Fibroblast of villous mesenchyme (primary cell): ENCODE results near the gene IMMT. TPM values are rescaled to one million over a fixed set of nuclear protein-coding genes. Genes with fewer than 3 reads are reported as not detected.

Source experiments
- DNase-seq: peaks from one replicate; pipeline ENCODE4 v3.0.0-alpha.2; 2010; ENCODE audit warnings: low read depth
- H3K4me3 ChIP-seq: 2 replicates; pipeline ENCODE4 v1.5.1; 2011; ENCODE audit warnings: low read depth, mild to moderate bottlenecking, low read length
- total RNA-seq: library from RNA; depleted of rRNA; stranded (reverse); fragments of >200 nt; gene quantifications from 2 replicates; pipeline ENCODE4 v1.2.3, GENCODE V29; 2012
- TF ChIP-seq, protein P1 (sequence below): IDR thresholded peaks from 2 replicates; pipeline ENCODE4 v1.5.1; 2012; ENCODE audit warnings: low read depth, mild to moderate bottlenecking, low read length; ENCODE audit not compliant: insufficient read depth

The IMMT gene
- total RNA-seq, 1 donor = 67.8 TPM

DNA sequence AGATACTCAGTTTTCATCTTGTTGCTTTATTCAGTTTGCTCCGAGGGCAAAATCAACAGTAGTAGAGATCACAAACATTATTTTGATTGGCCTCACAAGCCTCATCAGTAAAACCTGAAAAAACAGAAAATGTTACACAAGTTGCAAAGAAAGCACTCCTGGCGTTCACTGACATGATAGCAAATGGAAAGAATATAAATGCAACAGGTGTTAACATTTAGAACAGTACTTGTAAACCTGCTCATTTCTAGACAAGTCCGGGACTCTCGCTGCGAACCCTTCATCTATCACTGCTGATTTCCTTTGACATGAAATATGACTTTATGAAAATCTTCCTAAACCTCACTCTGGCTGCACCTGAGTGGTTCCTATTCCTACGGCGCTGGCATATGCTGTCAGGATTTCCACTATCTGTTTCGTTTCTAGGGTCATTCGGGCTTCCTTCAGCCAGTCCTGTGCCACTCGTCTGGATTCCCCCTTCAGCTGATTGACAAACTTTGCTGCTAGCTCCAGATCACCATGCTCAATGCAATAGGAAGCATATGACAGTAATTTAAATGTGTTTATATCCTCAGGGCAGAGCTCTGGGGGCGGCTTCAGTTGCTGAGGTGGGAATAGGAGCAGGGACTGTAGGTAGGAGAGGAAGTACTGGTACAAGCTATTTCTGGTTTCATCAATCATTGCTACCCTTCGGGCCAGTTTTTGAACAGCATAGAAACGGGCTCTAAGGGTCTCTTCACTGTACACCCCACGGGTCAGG, 51.2 kb downstream of the IMMT start:
- no peak for DNase-seq
- H3K4me3 ChIP-seq = no peak overlapping the region
- TF ChIP-seq, protein P1, sequence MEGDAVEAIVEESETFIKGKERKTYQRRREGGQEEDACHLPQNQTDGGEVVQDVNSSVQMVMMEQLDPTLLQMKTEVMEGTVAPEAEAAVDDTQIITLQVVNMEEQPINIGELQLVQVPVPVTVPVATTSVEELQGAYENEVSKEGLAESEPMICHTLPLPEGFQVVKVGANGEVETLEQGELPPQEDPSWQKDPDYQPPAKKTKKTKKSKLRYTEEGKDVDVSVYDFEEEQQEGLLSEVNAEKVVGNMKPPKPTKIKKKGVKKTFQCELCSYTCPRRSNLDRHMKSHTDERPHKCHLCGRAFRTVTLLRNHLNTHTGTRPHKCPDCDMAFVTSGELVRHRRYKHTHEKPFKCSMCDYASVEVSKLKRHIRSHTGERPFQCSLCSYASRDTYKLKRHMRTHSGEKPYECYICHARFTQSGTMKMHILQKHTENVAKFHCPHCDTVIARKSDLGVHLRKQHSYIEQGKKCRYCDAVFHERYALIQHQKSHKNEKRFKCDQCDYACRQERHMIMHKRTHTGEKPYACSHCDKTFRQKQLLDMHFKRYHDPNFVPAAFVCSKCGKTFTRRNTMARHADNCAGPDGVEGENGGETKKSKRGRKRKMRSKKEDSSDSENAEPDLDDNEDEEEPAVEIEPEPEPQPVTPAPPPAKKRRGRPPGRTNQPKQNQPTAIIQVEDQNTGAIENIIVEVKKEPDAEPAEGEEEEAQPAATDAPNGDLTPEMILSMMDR = no peak

DNA sequence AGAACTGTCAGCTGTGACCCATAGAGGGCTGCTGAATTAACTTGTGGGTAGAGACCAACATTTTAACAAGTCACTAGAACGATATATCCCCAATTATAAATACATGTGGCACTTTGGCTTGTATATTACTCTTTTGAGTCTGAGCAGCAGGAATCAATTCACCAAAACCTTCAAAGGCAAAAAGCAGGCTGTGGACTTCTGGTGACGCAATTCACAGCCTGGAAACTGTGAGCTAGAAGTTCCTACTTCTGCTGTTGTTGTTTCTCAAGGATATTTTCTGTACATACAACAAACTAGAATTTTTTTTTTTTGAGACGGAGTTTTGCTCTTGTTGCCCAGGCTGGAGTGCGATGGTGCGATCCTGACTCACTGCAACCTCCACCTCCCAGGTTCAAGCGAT, 52.0 kb downstream of the IMMT start:
- H3K4me3 ChIP-seq = no peak overlapping the region
- TF ChIP-seq, protein P1 = no peak

DNA sequence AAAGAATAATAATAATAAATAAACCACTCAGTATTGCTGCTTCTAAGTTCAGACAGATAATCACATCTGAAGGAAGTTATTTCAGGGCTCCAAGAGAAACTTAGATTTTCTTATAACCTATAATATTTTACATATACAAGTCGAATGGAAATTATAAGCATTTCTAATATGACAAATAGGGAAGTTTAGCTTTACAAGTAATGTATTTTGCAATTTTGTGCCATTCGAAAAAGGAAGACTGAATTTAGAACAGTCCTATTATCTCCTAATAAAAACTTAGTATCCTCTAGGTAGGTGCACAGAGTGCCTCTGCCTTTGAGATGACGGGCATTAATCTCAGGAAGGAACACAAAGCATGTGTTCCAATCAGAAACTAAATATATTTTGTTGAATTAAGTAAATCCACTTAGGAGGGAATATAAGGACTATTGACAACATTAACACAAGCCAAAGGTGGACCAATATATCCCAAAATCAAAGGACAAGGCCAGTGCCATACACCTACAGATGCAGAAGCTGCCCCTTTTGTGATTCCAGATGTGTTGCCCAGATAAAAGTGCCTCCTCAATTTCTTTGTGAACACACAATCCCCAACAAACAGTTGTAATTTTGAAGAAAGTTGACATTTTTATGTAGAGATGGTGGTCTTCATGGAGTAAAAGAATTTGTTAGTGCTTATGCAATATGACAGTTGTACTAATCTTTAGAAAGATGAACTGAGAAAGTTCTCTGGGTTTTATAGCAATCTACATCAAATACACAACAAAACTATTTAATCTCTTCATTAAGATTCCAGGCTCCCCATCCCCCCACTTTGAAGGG, 52.6 kb downstream of the IMMT start:
- no peak for DNase-seq
- TF ChIP-seq, protein P1 = no peak

More for the DNA sequence above, 52.0 kb downstream of the IMMT start:
- no peak for DNase-seq

DNA sequence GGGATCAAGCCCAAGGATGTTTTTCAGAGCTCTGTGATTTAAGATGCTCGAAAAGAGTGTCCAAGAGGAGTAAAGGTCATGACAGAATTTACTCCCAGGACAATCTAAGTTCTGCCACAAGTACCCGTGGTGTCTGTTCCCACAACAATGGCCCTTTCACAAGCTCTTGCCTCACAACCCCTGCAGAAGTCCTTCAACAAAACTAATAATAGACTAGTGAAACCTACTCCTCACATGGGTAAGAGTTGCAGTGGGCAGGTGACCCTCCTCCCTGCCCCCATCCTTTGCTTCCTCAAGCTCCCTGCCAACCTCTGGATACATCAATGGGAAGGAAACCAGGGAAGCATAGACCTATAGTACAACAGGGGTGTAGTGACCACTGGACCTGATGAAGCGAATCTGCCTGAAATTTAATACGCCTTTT, 54.3 kb downstream of the IMMT start:
- no peak for DNase-seq
- TF ChIP-seq, protein P1 = no peak
- no peak overlapping the region for H3K4me3 ChIP-seq

More for the DNA sequence above, 52.6 kb downstream of the IMMT start:
- H3K4me3 ChIP-seq = no peak overlapping the region

DNA sequence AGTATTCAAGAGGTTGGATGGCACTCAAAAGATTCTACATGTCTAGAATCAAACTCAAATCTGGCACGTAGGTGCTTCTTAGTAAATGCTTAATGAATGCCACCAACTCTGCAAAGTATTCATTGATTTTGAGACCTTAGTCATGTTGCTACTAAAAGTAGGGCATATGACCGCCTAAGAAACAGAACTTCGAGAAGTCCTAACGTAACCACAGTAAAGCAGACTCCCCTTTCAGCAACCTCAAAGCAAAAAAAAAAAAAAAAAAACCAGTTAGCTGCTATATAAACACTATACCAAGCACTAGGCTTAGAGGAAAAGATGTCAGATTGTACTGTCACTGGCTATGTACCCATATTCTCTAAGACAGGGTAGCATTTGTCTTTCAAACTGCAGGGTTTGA, 55.3 kb downstream of the IMMT start:
- no peak for DNase-seq
- TF ChIP-seq, protein P1 = no peak
- H3K4me3 ChIP-seq = no peak overlapping the region

DNA sequence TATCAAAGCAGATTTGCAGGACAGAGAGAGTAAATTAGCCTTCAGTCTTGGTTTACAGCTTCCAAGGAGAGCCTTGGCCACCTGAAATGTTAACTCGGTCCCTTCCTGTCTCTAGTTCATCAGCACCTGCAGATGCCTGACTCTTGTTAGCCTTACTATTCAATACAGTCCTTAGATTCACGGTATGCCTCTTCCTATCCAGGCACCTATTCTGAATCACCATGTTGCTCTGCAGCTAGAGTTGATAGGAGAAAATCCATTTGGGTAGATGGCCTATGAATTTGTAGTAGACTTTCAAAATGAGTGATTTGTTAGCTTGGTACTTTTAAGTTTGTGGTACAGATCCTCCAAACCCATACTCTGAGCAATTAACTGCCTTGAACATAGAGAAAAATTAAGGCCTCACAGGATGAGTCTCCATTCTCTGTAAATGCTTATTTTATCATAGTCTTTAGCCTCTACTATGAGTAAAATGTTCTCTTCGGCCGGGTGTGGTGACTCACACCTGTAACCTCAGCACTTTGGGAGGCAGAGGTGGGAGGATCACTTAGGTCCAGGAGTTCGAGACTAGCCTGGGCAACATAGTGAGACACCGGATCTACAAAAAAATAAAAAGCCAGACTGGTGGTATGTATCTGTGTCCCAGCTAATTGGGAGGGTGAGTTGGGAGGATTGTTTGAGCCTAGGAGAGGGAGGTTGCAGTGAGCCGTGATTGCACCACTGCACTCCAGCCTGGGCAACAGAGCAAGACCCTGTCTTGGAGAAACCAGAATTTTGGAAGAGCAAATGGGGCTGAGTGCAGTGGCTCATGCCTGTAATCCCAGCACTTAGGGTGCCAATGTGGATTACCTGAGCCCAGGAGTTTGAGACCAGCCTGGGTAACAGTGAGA, 56.3 kb downstream of the IMMT start:
- DNase-seq = no peak
- TF ChIP-seq, protein P1 = no peak
- no peak overlapping the region for H3K4me3 ChIP-seq
